Activated CD4-positive, alpha-beta T cell treated with anti-CD3 and anti-CD28 coated beads for 48 hours (primary cell): Measurements from ENCODE around the gene CHD2.
"Not testable (repeated sequence)": the region's sequence is repeated elsewhere in the genome, so short reads cannot be mapped to it uniquely, and the experiment has no call there.

Experiments
- DNase-seq: peaks from one replicate; pipeline ENCODE4 v3.0.0-alpha.2; 2020

CHD2 gene

GRCh38 chr15:93024293-93024692 lies 124.2 kb downstream of the CHD2 start:
- DNase-seq = no peak

- no peak for DNase-seq
These were observed 124.8 kb downstream of the CHD2 start for GRCh38 chr15:93024716-93025624.

GRCh38 chr15:93025625-93025982 lies 125.5 kb downstream of the CHD2 start:
- DNase-seq = no peak

GRCh38 chr15:93026380-93026817 lies 126.3 kb downstream of the CHD2 start:
- DNase-seq = no peak

- no peak for DNase-seq
These were observed 127.3 kb downstream of the CHD2 start for GRCh38 chr15:93027413-93027812.

GRCh38 chr15:93028111-93028631 lies 128.0 kb downstream of the CHD2 start:
- no peak for DNase-seq

GRCh38 chr15:93028632-93029213 lies 128.6 kb downstream of the CHD2 start:
- peak; percentile 48 for DNase-seq

- DNase-seq = no peak
These were observed 129.2 kb downstream of the CHD2 start for GRCh38 chr15:93029214-93029835.

GRCh38 chr15:93029836-93030429 lies 129.8 kb downstream of the CHD2 start:
- DNase-seq = no peak

- peak; percentile 76 for DNase-seq
These were observed 130.4 kb downstream of the CHD2 start for GRCh38 chr15:93030430-93031102.

GRCh38 chr15:93031103-93031464 lies 131.0 kb downstream of the CHD2 start:
- DNase-seq = no peak

- DNase-seq = not testable (repeated sequence)
These were observed 131.6 kb downstream of the CHD2 start for GRCh38 chr15:93031557-93032384.

- not testable (repeated sequence) for DNase-seq
These were observed 132.5 kb downstream of the CHD2 start for GRCh38 chr15:93032515-93033206.

GRCh38 chr15:93033434-93034045 lies 133.4 kb downstream of the CHD2 start:
- no peak for DNase-seq

GRCh38 chr15:93034512-93034911 lies 134.4 kb downstream of the CHD2 start:
- DNase-seq = no peak

GRCh38 chr15:93035092-93035915 lies 135.2 kb downstream of the CHD2 start:
- DNase-seq = no peak

GRCh38 chr15:93035953-93036810 lies 136.1 kb downstream of the CHD2 start:
- peak; percentile 61 for DNase-seq

- no peak for DNase-seq
These were observed 137.1 kb downstream of the CHD2 start for GRCh38 chr15:93036951-93037819.
